GM10847 (cell line): ENCODE results near the gene SYTL3.

Experiments used
- POLR2A ChIP-seq: IDR thresholded peaks from 2 replicates; pipeline ENCODE4 v1.6.1; 2011; ENCODE audit not compliant: insufficient read length; ENCODE audit errors: extremely low read depth

SYTL3 gene

GRCh38 chr6:158646023-158646910 is 3.6 kb upstream of the SYTL3 start:
- no peak for TF ChIP-seq POLR2A

GRCh38 chr6:158647501-158647900 is 2.4 kb upstream of the SYTL3 start:
- TF ChIP-seq POLR2A, result no peak

- no peak for TF ChIP-seq POLR2A
Observed at GRCh38 chr6:158648682-158649131, 1.1 kb upstream of the SYTL3 start.

GRCh38 chr6:158653577-158654354 is 3.9 kb downstream of the SYTL3 start:
- no peak for TF ChIP-seq POLR2A

GRCh38 chr6:158654498-158654897 is 4.6 kb downstream of the SYTL3 start:
- TF ChIP-seq POLR2A, result no peak

GRCh38 chr6:158654960-158655489 is 5.2 kb downstream of the SYTL3 start:
- no peak for TF ChIP-seq POLR2A

GRCh38 chr6:158655569-158656450 is 6.0 kb downstream of the SYTL3 start:
- no peak for TF ChIP-seq POLR2A

- no peak for TF ChIP-seq POLR2A
Observed at GRCh38 chr6:158660333-158660754, 10.5 kb downstream of the SYTL3 start.

GRCh38 chr6:158661156-158661685 is 11.4 kb downstream of the SYTL3 start:
- no peak for TF ChIP-seq POLR2A

GRCh38 chr6:158662607-158662953 is 12.7 kb downstream of the SYTL3 start:
- no peak for TF ChIP-seq POLR2A

- no peak for TF ChIP-seq POLR2A
Observed at GRCh38 chr6:158662954-158663624, 13.2 kb downstream of the SYTL3 start.

GRCh38 chr6:158663625-158664165 is 13.8 kb downstream of the SYTL3 start:
- TF ChIP-seq POLR2A, result no peak

- TF ChIP-seq POLR2A, result no peak
Observed at GRCh38 chr6:158665332-158665731, 15.5 kb downstream of the SYTL3 start.
